ENCODE measurements around the gene UBAC1.

- TF ChIP-seq POLR2A (IDR thresholded peaks at IDR 0.05; ENCODE audit: low read length), result no peak
- TF ChIP-seq GATA1 (IDR thresholded peaks at IDR 0.05; ENCODE audit: low read depth, low read length), result no peak
Observed at GRCh38 chr9:135993765-135994500, 32.8 kb upstream of the UBAC1 start.

Data from erythroblast (primary cell).